Stimulated activated CD8-positive, alpha-beta memory T cell treated with anti-CD3 and anti-CD28 coated beads, Interleukin-4, amount 100 ng/mL, for 48 hours (primary cell): Measurements from ENCODE around the gene CBLN2.

Experiments used
- DNase-seq: peaks from one replicate; pipeline ENCODE4 v3.0.0-alpha.2; 2020

Gene CBLN2

DNA sequence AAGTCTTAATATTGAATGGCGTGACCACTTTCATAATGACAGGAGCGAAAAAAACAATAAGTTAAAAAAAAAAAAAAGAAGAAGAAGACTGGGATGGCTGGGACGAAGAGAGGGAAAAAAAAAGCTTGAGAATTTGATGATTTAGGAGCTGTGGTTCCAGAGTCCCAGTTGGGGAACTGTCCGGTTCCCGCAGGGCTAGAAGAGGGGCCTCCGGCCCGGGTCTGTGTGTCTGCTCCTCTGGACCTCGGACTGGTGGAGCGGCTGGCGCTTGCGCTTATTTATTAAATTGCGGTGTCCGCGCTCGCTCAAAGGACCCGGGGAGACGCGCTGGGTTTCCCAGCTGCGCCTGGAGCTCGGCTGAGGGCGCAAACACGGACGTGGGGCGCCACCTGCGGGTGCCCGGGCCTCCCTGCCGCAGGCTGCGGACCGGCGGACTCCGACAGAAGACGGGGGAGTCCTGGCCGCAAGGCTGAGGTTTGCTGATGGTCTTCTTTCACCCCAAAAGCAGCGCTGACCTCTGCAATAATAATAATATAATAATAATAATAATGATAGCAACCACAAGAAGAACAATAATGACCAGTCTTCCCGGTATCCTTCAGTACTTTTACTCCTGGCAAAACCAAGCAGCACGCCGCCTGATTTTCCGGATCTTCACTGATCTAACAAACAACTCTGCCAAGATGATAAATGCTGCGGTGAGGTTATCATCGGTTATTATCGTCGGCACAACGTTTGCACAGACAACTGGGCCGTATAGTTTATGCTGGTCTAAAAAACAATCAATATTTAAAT lies at the start of gene CBLN2:
TSS of gene CBLN2 (minus strand) at position 251 of the 795 bp plus-strand sequence. CDS start 2,182 bp downstream, outside the sequence.
- DNase-seq: peak; percentile 70

DNA sequence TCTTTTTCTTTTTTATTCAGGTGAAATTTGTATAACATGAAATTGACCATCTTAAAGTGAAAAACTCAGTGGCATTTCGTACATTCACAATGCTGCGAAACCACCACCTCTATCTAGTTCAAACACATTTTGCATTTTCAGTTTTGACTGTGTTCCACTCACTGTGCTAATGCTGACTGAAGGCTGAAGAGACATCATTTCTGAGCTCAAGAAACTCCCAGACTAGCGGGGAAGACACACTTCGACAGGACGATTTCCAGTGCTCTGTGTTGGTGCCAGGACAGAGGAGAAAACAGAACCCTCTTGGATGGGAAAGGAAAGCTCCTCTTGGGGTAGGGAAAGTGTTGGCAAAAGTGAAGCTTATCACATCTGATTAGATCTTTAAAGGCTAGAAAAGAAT lies 44.2 kb upstream of the CBLN2 start:
- no peak for DNase-seq

DNA sequence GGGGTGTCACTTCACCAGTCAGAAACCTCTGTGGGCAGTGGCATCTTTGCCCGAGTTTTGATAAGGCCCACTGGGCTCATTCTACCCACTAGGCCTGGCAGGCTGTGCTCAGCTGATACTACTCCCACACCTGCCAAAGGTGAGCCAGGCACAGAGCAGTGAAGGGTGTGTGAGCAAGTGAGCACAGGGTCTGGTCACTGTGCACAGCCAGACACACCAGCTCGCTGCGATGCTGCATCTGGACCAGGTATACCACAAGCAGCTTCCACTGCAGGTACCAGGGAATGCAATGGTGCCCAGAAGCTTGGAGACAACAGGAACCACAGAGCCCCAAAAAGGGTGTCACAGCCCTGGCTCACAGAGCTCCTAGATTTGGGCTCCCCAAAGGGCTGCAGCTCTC lies 40.6 kb upstream of the CBLN2 start:
- no peak for DNase-seq

DNA sequence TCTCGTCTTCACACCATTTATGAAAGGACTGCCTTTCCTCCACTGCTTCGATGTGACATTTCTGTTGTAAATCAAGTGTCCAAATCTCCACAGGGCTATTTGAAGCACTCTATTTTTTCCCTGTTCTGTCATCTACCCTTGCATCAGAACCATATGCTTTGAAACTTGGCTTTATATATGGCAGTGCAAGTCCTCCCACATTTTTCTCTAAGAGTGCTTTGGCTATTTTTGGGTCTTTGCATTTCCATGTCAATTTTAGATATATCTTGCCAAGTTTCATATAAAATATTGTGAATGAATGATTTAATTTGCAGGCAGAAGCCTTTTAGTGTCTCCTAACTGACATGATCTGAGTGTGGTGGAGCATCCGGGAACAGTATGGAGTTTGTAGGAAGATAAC lies 37.8 kb upstream of the CBLN2 start:
- DNase-seq: no peak

DNA sequence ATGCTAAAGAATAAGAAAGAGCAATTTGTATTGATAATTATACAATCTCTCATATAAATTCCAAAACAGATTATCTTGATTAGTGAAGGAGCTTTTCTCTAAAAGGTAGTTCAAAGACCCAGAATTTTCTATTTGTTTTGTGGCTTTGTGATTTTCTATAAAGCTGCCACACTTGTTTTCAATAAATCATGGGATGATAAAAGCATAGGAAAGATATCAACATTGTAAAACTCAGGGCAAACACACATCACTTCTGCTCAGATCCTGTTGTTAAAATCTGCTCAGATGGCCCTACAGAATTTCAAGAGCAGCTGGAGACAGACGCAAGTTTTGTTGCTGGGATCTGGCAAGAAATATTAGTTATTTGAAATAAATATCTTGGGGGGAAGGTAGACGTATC lies 28.8 kb upstream of the CBLN2 start:
- no peak for DNase-seq

DNA sequence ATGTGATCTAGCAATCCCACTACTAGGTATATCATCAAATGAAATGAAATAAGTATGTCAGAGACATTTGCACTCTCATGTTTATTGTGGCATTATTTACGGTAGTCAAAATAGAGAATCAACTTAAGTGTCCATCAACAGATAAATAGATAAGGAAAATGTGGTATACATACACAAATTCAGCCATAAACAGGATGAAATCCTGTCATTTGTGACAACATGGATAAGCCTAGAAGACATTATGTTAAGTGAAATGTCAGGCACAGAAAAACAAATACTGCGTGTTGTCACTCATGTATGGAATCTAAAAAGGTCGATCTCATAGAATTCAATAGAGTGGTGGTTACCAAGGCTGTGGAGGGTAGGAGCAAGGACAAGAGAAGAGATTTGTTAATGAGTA lies 22.1 kb upstream of the CBLN2 start:
- no peak for DNase-seq

DNA sequence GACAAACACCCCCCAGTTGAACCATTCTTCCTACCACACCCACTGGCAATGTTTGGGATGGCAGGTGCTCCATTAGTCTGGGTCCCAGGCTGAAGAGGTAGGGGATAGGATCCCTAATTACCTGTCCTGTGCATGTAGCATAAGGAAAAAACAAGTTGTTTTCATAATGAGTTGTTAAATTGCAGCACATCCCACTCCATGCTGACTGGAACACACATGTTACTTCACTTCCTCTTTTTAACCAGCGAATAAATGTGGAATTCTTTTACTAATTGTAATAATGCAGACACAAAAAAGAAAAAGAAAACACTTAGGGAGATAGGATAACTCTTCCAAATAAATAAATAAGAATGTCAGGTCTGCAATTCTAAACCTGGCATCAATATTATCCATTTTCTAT lies 11.8 kb upstream of the CBLN2 start:
- no peak for DNase-seq

DNA sequence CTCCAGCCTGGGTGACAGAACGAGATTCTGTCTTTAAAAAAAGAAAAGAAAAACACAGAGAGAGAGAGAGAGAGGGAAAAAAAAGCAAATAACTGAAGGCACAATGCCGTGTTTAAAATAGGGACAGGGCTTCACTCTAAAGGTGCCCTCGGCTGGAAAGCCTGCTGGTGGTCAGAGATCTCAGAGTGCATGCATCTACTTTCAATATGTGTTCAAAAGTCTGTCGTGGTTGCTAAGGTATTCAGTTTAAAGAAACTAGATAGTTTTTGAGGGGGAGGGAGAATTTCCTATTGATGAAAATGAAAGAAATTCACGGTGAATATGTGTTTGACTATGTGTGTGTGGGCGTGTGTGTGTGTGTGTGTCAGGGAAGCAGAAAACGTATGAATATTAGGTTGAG lies 11.0 kb upstream of the CBLN2 start:
- DNase-seq: no peak

DNA sequence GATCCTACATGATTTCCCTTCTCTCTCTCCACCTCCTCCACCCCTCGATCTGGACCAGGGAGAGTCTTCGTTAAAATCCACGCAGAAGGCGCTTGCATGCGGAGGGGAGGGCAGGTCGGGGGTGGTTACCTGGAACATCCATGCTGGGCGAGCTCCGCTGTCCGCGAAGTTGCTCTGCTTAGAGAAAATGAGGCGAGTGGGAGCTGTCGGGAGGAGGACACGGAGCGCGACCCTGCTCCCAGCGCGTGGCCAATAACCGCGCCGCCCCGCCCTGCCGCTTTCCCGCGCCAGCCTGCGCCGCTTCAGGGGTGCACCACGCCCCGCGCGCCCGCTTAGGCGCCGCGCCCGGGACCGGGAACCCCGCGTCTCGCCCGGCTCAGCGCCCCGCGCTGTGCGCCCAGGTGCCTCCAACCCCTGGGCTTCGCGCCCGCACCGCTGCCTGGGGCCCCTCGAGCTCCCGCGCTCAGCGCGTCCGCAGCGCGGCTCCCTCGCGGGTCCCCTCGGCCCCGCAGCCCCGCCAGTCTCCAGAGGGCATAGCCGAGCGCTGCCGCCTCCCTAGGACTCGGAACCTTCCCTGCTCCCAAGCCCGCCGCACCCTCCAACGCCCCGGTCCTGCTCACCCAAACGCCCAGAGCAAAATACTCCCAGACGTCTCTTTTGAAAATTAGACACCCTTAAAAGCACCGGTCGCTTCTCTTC lies 636 bp downstream of the CBLN2 start:
- DNase-seq: no peak

DNA sequence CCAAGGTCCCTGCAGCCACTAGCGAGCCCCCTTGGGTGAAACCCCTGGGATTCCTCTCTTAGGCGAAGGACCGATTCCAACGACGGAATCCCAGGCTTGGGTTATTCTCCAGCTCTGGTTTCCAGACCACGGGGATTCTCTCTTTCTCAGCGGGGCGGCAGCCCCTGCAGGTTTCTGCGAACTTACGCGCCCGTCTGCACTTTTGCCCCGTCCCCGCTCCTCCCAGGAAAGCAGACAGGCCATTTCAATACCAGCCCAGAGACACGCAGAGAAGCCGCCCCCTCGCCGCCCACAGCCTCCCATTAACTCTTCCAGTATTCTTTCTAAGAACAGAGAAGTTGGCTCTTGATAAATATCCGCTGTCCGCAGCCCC lies 1.2 kb downstream of the CBLN2 start:
- no peak for DNase-seq

DNA sequence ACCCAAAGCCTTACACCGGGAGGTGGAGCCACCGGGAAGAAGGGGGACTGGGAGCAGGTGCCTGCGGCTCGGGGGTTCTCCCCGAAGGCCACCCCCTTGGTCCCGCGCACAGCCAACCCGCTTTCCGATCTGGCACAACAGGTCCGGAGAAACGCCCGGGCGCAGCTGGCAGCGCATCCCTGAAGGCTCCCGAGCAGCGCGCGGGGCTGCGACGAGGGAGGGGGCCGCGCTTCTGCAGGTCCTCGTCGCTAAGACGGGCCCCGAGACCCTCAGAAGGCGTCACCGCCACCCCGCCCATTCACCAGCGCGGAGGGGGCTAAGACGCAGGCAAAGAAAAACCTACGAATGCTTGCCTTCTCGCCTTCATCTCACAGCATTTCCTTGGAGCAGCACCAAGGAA lies 1.8 kb downstream of the CBLN2 start:
- DNase-seq: no peak

DNA sequence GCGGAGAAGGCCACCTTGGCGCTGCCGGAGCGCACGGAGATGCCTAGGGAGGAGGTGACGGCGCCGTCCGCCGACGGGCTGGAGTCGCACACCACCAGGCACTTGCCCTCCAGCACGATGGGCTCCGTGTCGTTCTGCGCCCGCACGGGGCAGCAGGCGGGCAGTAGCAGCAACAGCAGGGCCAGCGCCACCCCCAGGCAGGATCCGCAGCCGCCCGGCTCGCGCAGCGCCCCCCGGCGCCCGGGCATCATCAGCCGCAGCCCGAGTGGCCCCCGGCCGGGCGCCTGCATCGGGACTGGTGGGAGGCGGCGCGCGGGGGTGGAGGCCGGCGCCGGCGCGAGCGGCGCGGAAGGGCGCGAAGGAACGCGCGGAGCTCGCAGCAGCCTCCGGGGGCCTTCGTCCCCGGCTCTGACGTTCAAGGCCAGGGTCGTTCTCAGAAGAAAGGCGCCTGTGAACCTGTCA lies 2.2 kb downstream of the CBLN2 start:
- no peak for DNase-seq

DNA sequence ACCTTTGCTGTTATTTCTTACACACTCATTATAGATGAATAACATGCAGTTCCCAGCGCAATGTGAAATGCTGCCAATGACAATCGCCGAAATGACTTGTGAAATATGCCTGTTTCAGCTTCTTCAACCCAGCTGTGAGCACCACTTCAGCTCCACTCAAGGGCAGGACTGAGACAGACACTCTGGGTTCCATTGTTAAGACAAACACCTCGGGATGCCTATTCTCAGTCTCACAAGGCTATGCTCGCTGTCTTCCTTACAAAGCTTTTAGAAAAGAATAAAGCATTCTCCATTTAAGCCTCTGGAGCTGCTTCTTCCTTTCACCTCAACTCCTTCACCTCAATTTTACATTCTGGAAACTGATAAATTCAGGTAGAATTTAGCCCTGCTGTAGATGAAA lies 4.2 kb downstream of the CBLN2 start:
- DNase-seq: no peak

DNA sequence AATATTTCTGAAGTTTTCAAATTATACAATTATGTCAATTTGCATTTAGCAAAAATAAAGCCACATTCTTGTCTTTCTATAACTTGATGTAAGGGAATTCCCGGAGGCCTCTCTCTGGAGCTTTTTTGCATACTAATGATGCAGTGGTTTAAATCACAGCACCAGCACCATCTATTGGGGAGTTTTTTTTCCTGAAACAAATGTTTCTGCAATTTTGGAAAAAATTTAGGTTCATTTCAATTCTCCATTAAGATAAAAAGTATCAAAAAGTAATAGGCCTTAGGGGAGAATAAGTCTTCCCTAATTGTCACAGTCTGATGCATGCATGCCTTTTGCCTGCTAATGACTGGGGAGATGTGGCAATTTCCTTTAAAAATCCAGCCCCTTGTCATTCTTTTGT lies 13.5 kb downstream of the CBLN2 start:
- DNase-seq: no peak

DNA sequence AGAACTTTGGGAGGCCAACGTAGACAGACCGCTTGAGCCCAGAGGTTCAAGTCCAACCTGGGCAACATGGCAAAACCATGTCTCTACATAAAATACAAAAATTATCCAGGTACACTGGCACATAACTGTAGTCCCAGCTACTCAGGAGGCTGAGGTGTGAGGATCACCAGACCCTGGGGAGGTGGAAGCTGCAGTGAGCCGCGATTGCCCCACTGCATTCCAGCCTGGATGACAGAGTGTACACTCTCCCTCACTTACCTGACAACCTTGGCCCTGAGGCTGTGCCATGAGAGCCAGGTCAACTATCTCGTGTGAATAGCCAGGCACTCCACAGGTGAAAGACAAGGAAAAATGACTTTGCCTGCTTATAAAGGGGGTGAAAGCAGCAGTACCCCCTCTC lies 39.3 kb downstream of the CBLN2 start:
- DNase-seq: no peak

DNA sequence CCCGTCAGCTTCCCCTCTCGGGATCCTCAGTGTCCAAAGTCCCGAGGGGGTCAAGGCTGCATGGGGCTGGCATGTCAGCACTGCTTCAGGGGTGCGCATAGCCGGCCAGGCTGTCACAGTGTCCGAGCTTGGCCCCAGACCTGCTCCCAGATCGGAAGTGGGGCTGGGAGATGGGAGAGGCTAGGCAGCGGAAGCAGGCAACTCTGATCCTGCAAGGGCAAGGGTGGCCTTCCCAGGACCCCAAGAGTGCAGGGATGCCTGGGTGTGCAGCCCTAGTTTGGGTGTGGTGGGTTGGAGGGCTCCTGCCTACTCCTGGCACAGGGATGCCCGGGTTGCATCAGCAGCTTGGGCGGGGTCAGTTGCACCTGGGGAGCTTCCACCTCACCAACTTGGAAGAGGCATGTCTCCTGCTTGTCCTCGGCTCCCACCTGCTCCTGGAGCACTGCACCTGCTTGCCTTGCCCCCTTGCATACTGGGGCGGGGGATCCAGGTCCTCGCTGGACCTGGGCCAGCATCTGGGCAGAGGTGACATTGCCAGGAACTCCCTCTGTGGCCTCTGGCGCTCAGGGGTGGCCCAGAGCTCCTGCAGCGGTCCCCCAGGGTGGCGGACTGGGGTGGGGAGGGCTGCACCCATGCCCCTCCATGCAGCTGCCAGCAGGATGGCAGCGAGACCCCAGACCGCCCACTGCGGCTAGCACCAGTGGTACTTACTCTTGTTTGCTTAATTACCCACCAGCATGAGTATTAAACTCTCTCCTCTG lies 41.3 kb downstream of the CBLN2 start:
- DNase-seq: no peak

DNA sequence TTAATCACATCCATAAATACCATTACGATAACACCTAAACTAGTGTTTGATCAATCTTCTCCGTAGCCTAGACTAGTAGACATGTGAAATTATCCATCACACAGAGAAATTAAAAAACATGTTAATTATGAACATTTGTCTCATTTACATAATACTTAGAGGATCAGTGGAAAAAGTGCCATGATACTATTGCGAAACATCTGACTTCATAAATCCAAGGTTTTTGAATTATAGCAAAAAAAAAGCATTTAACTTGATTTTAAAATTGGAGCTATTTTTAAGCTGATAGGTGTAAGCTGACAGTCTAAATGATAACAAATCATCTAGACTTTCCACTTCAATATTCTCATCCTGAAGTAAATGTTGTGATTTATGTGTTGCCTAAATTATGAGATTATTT lies 51.6 kb downstream of the CBLN2 start:
- DNase-seq: no peak
